ENCODE measurements around the gene CLIP1.
"Not testable (repeated sequence)": the region's sequence is repeated elsewhere in the genome, so short reads cannot be mapped to it uniquely, and the experiment has no call there.

The CLIP1 gene

DNA sequence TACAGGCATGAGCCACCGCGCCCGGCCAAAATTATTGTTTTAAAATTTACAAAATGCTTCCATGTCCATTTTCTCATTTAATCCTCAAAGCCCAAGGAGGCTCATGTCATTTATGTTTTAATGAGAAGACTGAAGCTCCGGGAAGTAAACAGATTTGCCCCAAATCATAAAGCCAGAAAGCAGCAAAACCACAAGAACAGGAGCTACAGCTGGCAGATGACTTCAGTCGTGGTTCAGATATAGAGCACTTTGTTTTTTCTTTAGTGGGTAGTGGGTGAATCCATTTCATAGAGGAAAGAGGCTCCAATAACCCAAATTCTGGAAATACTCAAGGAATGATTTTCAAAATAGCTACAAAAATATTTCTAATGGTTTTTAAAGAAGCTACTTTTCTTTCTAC is 110.8 kb downstream of the CLIP1 start:
- no peak for DNase-seq

DNA sequence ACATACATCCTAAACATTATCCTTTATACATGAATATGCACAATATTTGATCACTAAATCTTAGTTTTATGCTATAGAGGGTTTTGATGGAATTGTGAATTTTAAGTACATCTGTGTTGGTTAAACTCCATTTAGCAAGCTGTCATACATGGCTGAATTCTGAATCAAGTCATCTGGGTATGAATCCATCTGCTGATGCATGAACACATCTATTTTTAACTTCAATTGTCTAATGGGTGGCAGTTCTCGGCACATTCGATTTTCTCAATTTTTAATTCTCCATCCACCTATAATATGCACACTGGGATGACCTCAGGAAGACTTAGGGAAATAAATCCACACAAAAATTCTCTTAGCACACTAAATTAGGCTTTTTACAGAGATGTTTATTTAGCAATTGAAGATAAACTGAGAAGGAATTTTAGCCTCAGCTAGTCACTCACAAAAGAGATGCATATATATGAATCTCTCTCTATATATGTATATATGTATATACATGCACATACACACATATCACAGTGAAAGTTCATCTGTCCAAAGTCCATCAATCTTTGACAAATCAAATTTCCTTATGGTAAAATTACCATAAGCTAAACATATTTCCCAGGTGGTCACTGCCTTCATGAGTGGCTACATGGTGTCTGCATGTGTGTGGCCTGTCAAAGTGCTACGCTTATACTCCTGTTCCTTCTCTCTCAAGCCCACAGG is 111.7 kb downstream of the CLIP1 start:
- DNase-seq: peak in 1 of 51 donors; percentile 18

DNA sequence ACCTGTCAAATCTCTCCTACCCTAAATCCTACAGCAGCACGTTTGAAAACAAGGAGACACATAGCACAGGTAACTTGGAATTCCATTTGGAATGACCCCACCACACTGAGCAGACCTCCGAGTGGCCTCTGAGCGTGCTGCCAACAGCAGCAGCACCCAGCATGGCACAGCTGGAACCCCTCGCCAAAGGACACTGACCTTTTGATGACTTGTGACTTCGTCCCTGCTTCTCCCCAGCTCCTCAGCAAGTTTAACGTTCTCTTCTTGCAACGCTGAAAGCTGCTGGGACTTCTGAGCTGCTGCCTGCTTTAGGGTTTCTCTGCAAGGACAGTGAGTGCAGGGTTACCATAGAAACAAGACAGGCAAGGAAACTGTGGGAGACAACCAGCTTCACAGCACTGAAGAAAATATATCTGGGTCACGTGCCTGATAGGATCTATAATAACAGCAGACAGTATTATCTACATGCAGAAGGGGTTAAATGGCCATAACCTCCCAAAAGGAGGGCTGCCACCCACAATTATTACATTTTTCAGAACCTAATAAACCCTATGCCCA is 112.8 kb downstream of the CLIP1 start:
- peak in 4 of 51 donors; percentile 6 to 52 (median 8) for DNase-seq

- DNase-seq: no peak
These were observed 113.7 kb downstream of the CLIP1 start for GRCh38 chr12:122308811-122309210.

- DNase-seq: no peak
These were observed 116.1 kb downstream of the CLIP1 start for GRCh38 chr12:122306407-122306806.

GRCh38 chr12:122304924-122305323 is 117.5 kb downstream of the CLIP1 start:
- no peak for DNase-seq

GRCh38 chr12:122303068-122303467 is 119.4 kb downstream of the CLIP1 start:
- no peak for DNase-seq

DNA sequence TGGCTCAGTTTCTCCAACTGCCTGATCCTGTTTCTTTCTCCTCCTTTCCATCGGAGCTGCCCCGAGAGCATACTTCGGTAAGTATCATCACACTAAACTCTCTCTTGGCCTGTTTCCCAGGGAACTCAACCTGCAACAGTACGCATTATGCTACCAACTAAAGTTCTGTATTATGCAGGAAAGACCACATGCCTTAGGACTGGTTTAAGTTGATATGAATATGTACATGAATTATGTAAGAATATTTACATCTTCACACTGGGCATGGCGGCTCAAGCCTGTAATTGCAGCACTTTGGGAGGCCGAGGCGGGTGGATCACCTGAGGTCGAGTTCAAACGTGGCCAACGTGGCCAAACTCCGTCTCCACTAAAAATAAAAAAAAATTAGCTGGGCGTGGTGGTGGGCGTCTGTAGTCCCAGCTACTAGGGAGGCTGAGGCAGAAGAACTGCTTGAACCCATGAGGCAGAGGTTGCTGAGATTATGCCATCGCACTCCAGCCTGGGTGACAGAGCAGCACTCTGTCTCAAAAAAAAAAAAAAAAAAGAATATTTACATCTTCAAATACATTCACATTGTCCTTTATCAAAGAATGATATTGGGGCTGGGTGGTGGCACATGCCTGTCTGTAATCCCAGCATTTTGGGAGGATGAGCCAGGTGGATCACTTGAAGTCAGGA is 124.3 kb downstream of the CLIP1 start:
- no peak for DNase-seq

DNA sequence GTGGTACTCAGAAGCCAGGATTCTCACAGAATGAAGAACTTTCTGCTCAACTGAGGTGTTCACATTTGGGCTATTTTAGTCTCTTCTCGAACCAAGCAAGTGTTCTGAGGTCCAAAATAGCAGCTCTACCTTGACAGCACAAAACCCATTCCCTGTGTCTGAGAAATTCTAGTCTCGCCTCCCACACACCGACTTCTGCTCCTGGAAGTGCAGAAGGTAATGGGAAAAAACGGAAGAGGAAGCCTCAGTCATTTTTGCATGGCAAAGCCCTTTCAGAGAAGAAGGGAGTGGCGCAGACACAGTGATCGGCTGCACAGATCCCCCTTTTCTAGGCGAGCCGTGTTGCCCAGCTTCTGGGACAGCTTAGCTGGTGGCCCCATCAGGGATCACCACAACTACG is 125.0 kb downstream of the CLIP1 start:
- peak in 1 of 51 donors; percentile 34 for DNase-seq

DNA sequence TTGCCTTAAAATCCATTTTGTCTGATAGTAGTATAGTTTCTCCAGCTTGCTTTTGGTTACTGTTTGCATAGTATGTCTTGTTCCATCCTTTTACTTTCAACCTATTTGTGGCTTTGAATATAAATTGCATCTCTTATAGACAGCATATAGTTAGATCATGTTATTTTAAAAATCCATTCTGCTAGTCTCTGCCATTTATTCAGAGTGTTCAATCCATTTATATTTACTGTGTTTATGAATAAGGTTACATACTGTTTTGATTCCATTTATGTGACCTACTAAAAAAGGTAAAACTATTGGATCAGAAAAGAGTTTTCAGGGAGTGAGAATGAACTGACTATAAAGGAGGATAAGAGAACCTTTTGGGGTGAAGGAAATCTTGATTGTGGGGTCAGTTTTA is 126.6 kb downstream of the CLIP1 start:
- DNase-seq: no peak

- no peak for DNase-seq
These were observed 129.4 kb downstream of the CLIP1 start for GRCh38 chr12:122293081-122293480.

GRCh38 chr12:122291431-122291830 is 131.0 kb downstream of the CLIP1 start:
- DNase-seq: no peak

DNA sequence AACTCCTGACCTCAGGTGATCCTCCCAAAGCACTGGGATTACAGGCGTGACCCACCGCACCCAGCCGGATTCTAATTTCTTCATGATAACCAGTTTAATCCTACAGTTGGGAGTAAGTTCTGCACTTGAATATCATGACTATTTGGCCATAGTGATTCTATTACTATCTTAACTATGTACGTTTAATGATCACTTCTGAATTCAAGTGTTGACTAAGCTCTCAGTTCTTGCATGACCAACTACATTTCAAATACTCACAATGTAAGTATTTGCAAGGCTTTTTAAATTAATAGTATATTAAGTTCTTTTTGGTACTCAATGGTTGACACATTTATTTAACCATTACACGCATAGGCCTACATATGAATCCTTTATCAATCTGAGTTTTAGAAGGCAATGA is 138.8 kb downstream of the CLIP1 start:
- no peak for DNase-seq

DNA sequence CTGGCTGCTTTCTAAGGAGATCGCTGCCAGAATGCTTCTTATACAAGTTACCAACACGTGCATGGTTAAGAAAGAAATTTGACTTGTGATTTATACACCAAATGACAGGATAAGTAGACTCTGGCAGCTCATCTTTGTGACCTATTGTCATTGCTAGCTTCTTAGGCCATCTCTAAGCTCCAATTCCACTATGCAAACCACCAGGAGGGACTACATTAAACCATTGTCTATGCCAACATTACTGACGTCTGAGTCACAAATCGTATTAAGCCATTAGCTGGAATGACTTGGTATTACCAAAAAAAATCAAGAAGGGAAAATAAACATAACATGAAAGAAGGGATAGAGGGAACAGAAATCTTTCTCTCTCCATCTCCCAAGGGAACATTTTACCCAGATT is 140.4 kb downstream of the CLIP1 start:
- DNase-seq: no peak

DNA sequence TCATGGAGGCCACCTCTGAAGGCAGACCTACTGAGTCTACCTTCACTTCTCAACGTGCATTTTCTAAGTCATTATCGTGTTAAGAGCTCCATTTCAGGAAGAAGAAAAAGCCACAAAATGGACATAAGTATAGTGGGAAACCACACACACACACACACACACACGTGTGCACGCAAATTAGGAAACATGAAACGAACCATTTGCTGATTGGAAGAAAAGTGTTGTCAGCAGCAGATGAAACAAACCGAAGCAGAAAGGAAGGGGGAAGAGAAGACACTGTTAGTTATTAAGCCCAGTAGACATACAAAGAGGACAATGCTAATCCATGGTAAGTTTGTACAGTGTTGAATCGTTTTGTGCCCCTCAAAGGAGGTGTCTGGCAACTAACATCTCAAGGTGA is 146.2 kb downstream of the CLIP1 start:
- DNase-seq: no peak

GRCh38 chr12:122275459-122275858 is 147.0 kb downstream of the CLIP1 start:
- DNase-seq: no peak

DNA sequence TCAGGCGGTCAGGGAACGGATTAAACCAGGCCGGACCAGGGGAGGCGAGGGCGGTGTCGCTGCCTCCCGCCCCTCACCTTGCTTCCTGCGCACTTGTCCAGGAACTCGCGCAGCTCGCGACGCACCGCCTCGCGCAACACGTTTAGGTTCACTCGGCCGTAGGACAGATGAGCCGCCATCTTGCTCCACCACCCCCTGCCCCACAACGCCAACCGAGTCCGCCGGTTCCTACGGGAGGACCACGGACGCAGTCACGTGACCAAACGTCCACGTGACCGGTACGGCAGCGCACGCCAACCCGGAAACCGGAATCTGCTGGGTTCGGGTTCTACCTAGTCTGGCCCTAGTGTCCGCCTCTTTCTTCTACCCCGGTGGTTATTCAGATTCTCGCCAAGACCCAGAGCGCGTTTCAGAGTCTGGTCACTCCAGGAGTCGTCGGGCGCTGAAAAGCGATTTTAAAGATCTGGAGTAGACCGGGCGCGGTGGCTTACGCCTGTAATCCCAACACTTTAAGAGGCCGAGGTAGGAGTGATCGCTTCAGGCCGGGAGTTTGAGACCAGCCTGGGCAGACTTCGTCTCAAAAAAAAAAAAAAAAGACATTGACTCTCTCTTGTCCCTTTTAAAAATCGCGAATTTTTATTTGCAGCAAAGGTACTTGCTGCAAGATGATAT is 156.1 kb downstream of the CLIP1 start, which contains the start of gene VPS33A:
Gene VPS33A, minus strand, starts transcription at position 265 of the 672 bp plus-strand sequence. Its CDS starts 86 bp downstream, at position 179.
- DNase-seq: peak; percentile 63 to 98 (median 93)

DNA sequence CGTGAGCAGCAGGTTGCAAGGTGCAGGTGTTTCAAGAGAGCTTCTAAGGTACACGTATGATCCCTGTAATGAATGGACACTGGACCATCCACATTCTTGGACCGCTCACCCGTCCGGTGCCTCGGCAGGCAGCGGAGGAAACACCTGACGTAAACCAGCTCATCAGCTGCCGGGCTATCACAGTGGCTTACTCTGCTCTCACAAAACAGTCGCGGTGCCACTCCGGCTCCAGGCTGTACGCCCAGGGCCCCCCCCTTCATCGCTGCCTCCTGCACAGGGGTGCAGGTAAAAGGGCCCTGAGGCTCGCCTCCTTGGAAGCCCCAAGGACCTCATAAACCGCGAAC is 156.6 kb downstream of the CLIP1 start:
- peak in 26 of 51 donors; percentile 25 to 79 (median 49) for DNase-seq

- DNase-seq: no peak
These were observed 157.0 kb downstream of the CLIP1 start for GRCh38 chr12:122265476-122265875.

DNA sequence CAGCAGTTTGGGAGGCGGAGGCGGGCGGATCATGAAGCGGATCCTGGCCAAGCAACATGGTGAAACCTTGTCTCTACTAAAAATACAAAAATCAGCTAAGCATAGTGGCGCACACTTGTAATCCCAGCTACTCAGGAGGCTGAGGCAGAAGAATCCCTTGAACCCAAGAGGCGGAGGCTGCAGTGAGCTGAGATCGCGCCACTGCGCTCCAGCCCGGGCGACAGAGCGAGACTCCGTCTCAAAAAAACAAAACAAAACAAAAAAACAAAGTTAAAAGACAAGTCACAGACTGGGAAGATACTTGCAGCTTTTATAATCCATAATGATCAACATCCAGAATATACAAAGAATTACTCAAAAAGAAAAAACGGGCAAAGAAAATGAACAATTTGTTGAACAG is 161.7 kb downstream of the CLIP1 start:
- DNase-seq: not testable (repeated sequence)

DNA sequence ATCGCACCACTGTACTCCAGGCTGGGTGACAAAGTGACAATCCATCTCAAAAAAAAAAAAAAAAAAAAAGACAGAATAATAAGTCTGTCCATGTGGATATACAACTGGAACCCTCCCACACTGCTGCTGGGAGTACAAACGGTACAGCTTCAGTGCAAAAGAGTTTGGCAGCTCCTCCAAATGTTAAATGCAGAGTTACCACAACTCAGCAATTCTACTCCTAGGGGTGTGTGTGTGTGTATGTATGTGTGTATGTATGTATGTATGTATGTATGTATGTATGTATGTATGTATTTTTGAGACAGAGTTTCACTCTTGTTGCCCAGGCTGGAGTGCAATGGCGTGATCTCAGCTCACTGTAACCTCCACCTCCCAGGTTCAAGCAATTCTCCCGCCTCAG is 163.5 kb downstream of the CLIP1 start:
- DNase-seq: not testable (repeated sequence)

- DNase-seq: not testable (repeated sequence)
These were observed 164.0 kb downstream of the CLIP1 start for GRCh38 chr12:122258462-122258861.
